Mesenchymal stem cell (in vitro differentiated cells and primary cell): Measurements from ENCODE around the gene ADSL.
A peak's percentile ranks its signal among the peaks of the same experiment; 100 is the strongest.

Experiments
- DNase-seq: peaks from one replicate; pipeline ENCODE4 v3.0.0-alpha.2; 2013
- H2AFZ ChIP-seq: one replicate; pipeline ENCODE4 v1.6.1; 2013; ENCODE audit warnings: low read depth, mild to moderate bottlenecking, control low read depth, inconsistent platforms, low read length, moderate library complexity
- H2AK5ac ChIP-seq: 2 replicates; pipeline ENCODE4 v1.6.1; 2013; ENCODE audit warnings: low read length, moderate library complexity, mild to moderate bottlenecking, inconsistent platforms; ENCODE audit not compliant: severe bottlenecking
- H2BK120ac ChIP-seq: one replicate; pipeline ENCODE4 v1.6.1; 2013; ENCODE audit warnings: low read depth, mild to moderate bottlenecking, inconsistent platforms, low read length, moderate library complexity
- H2BK12ac ChIP-seq, 2 experiments: one replicate each; pipeline ENCODE4 v1.6.1; 2013; ENCODE audit warnings: inconsistent platforms in 2 of 2, low read length in 2 of 2, mild to moderate bottlenecking in 2 of 2, moderate library complexity in 2 of 2, control low read depth in 1 of 2
- H2BK15ac ChIP-seq: one replicate; pipeline ENCODE4 v1.6.1; 2013; ENCODE audit warnings: mild to moderate bottlenecking, low read depth, inconsistent platforms; ENCODE audit not compliant: poor library complexity, severe bottlenecking
- H2BK5ac ChIP-seq: 2 replicates; pipeline ENCODE4 v1.6.1; 2013; ENCODE audit warnings: low read depth, mild to moderate bottlenecking, low read length, control low read depth, inconsistent platforms; ENCODE audit not compliant: poor library complexity, severe bottlenecking
- H3K14ac ChIP-seq, 2 experiments: one replicate each; pipeline ENCODE4 v1.6.1; 2013; ENCODE audit warnings: inconsistent platforms in 2 of 2, low read length in 2 of 2, control low read depth in 1 of 2, mild to moderate bottlenecking in 1 of 2, moderate library complexity in 1 of 2
- H3K18ac ChIP-seq, 2 experiments: one replicate each; pipeline ENCODE4 v1.6.1; 2013; ENCODE audit warnings: inconsistent platforms in 2 of 2, low read length in 2 of 2, control low read depth in 1 of 2, low read depth in 1 of 2, mild to moderate bottlenecking in 1 of 2
- H3K23ac ChIP-seq, 2 experiments: one replicate each; pipeline ENCODE4 v1.6.1; 2013; ENCODE audit warnings: inconsistent platforms in 2 of 2, low read length in 2 of 2, mild to moderate bottlenecking in 2 of 2, moderate library complexity in 2 of 2, control low read depth in 1 of 2
- H3K27ac ChIP-seq: 2 replicates; pipeline ENCODE4 v1.5.1; 2013; ENCODE audit warnings: mild to moderate bottlenecking, moderate library complexity, low read length, control low read depth, inconsistent platforms; ENCODE audit not compliant: poor library complexity, severe bottlenecking
- H3K27me3 ChIP-seq, 2 experiments: 2 replicates each; pipeline versions ENCODE4 v1.6.1 to v1.7.0; 2013; ENCODE audit warnings: low read length in 2 of 2, mild to moderate bottlenecking in 2 of 2, moderate library complexity in 2 of 2, control low read depth in 1 of 2, inconsistent platforms in 1 of 2; ENCODE audit not compliant: control insufficient read depth in 1 of 2, insufficient read depth in 1 of 2
- H3K36me3 ChIP-seq, 2 experiments: 2 replicates each; pipeline versions ENCODE4 v1.6.1 to v1.7.0; 2013; ENCODE audit warnings: low read length in 2 of 2, control low read depth in 1 of 2, inconsistent platforms in 1 of 2, low read depth in 1 of 2, mild to moderate bottlenecking in 1 of 2; ENCODE audit not compliant: insufficient read depth in 2 of 2, control insufficient read depth in 1 of 2
- H3K4ac ChIP-seq, 2 experiments: one replicate each; pipeline ENCODE4 v1.6.1; 2013; ENCODE audit warnings: inconsistent platforms in 2 of 2, low read length in 2 of 2, mild to moderate bottlenecking in 2 of 2, moderate library complexity in 2 of 2, control low read depth in 1 of 2, low read depth in 1 of 2
- H3K4me1 ChIP-seq: 2 replicates; pipeline ENCODE4 v1.6.1; 2013; ENCODE audit warnings: low read depth, low read length, control low read depth; ENCODE audit not compliant: control insufficient read depth, insufficient read depth
- H3K4me2 ChIP-seq: 2 replicates; pipeline ENCODE4 v1.6.1; 2013; ENCODE audit warnings: low read length, mild to moderate bottlenecking, inconsistent platforms; ENCODE audit not compliant: poor library complexity, severe bottlenecking
- H3K4me3 ChIP-seq, 2 experiments: 2 replicates each; pipeline versions ENCODE4 v1.5.1 to v1.7.0; 2013; ENCODE audit warnings: low read length in 2 of 2, mild to moderate bottlenecking in 2 of 2, control low read depth in 1 of 2, low read depth in 1 of 2; ENCODE audit not compliant: insufficient read depth in 1 of 2
- H3K79me1 ChIP-seq: replicated peaks from 2 replicates; pipeline ENCODE4 v1.6.1; 2013; ENCODE audit warnings: mild to moderate bottlenecking, control low read depth, low read length, inconsistent platforms; ENCODE audit not compliant: poor library complexity, severe bottlenecking
- H3K9ac ChIP-seq: 2 replicates; pipeline ENCODE4 v1.7.0; 2013; ENCODE audit warnings: mild to moderate bottlenecking, low read length, moderate library complexity
- H3K9me3 ChIP-seq: 2 replicates; pipeline ENCODE4 v1.7.0; 2013; ENCODE audit warnings: mild to moderate bottlenecking, low read length; ENCODE audit not compliant: control insufficient read depth
- H4K8ac ChIP-seq: one replicate; pipeline ENCODE4 v1.6.1; 2013; ENCODE audit warnings: inconsistent platforms, mild to moderate bottlenecking, low read length, moderate library complexity
- H4K91ac ChIP-seq: one replicate; pipeline ENCODE4 v1.6.1; 2013; ENCODE audit warnings: mild to moderate bottlenecking, low read length, inconsistent platforms
- WGBS: methylation state at CpG from one replicate; pipeline ENCODE4 v1.1.7; 2013; ENCODE audit warnings: mixed read lengths; 5-methylcytosine and 5-hydroxymethylcytosine counted together

Gene ADSL

GRCh38 chr22:40436505-40437431 lies 90.5 kb downstream of the ADSL start:
- Histone ChIP-seq H3K23ac (no peak overlapping the region), H3K27ac (peak overlapping the region; percentile 18), H3K4me2 (peak overlapping the region; percentile 17), H4K8ac (no peak overlapping the region), H3K9ac (peak overlapping the region; percentile 87), H2AFZ (no peak overlapping the region), H4K91ac (no peak overlapping the region), H3K79me1 (peaks cover 40% of the 10 kb centered on the region), H3K4ac (peak overlapping the region in 1 of 2 experiments; percentile 44), H3K14ac (no peak overlapping the region), H3K9me3 (no peaks in the 10 kb centered on the region), H2AK5ac (no peak overlapping the region), H3K18ac (no peak overlapping the region), H3K4me1 (peaks cover 5% of the 10 kb centered on the region), H3K4me3 (peak overlapping the region in 1 of 2 experiments; percentile 69), H2BK15ac (no peak overlapping the region), H2BK12ac (peak overlapping the region in 1 of 2 experiments; percentile 23), H3K27me3 (no peaks in the 10 kb centered on the region), H3K36me3 (peaks cover 13 to 15% of the 10 kb centered on the region in 2 experiments), H2BK5ac (no peak overlapping the region), H2BK120ac (no peak overlapping the region)
- DNase-seq, result peak; percentile 79
- WGBS, result 62% methylated on average over 10 of the region's 12 CpGs
